Neuronal stem cell (in vitro differentiated cells): ENCODE results near the gene SPTA1.

ENCODE experiments used
- DNase-seq: peaks from one replicate; pipeline ENCODE4 v3.0.0-alpha.2; 2013; ENCODE audit warnings: low spot score
- H2AFZ ChIP-seq: one replicate; pipeline ENCODE4 v1.6.1; 2013; ENCODE audit warnings: mild to moderate bottlenecking, low read length, inconsistent platforms
- H2AK5ac ChIP-seq: 2 replicates; pipeline ENCODE4 v1.6.1; 2013; ENCODE audit warnings: low read depth, mild to moderate bottlenecking, inconsistent platforms, low read length, moderate library complexity, mixed read lengths
- H2BK120ac ChIP-seq: 2 replicates; pipeline ENCODE4 v1.6.1; 2013; ENCODE audit warnings: low read depth, mild to moderate bottlenecking, inconsistent platforms, low read length, moderate library complexity, mixed read lengths
- H2BK12ac ChIP-seq: one replicate; pipeline ENCODE4 v1.6.1; 2013; ENCODE audit warnings: low read length, inconsistent platforms
- H2BK15ac ChIP-seq: 2 replicates; pipeline ENCODE4 v1.6.1; 2013; ENCODE audit warnings: mild to moderate bottlenecking, low read length, inconsistent platforms, mixed read lengths
- H2BK5ac ChIP-seq: one replicate; pipeline ENCODE4 v1.6.1; 2013; ENCODE audit warnings: inconsistent platforms, mild to moderate bottlenecking, low read length, moderate library complexity
- H3K14ac ChIP-seq: one replicate; pipeline ENCODE4 v1.6.1; 2013; ENCODE audit warnings: low read length, inconsistent platforms
- H3K18ac ChIP-seq: 2 replicates; pipeline ENCODE4 v1.6.1; 2013; ENCODE audit warnings: low read length, inconsistent platforms
- H3K23ac ChIP-seq: 2 replicates; pipeline ENCODE4 v1.6.1; 2013; ENCODE audit warnings: low read depth, mild to moderate bottlenecking, mixed read lengths, low read length, inconsistent platforms; ENCODE audit not compliant: poor library complexity
- H3K27ac ChIP-seq: replicated peaks from 3 replicates; pipeline ENCODE4 v1.5.1; 2013; ENCODE audit warnings: low read length, inconsistent platforms
- H3K27me3 ChIP-seq, 3 experiments: 2 replicates each; pipeline ENCODE4 v1.6.1; 2013; ENCODE audit warnings: low read length in 3 of 3, mild to moderate bottlenecking in 2 of 3, inconsistent platforms in 1 of 3, low read depth in 1 of 3, mixed read lengths in 1 of 3, moderate library complexity in 1 of 3; ENCODE audit not compliant: control insufficient read depth in 3 of 3, insufficient read depth in 3 of 3
- H3K36me3 ChIP-seq, 2 donors: replicated peaks in 1 of 2; 2 replicates each; pipeline ENCODE4 v1.6.1; 2013; ENCODE audit warnings: low read length in 2 of 2; ENCODE audit not compliant: control insufficient read depth in 2 of 2, insufficient read depth in 2 of 2
- H3K4ac ChIP-seq: 2 replicates; pipeline ENCODE4 v1.6.1; 2013; ENCODE audit warnings: inconsistent platforms, mild to moderate bottlenecking, low read length, moderate library complexity
- H3K4me1 ChIP-seq, 2 donors: 1 replicate in 1 of 2; 2 replicates in 1 of 2; pipeline ENCODE4 v1.6.1; 2013; ENCODE audit warnings: low read length in 2 of 2, low read depth in 1 of 2; ENCODE audit not compliant: control insufficient read depth in 2 of 2, insufficient read depth in 1 of 2
- H3K4me2 ChIP-seq: one replicate; pipeline ENCODE4 v1.6.1; 2013; ENCODE audit warnings: mild to moderate bottlenecking, low read length, inconsistent platforms; ENCODE audit not compliant: insufficient read depth, poor library complexity, severe bottlenecking
- H3K4me3 ChIP-seq, 2 donors: 2 replicates each; pipeline ENCODE4 v1.5.1; 2013; ENCODE audit warnings: low read length in 2 of 2, mild to moderate bottlenecking in 2 of 2, inconsistent platforms in 1 of 2, moderate library complexity in 1 of 2
- H3K79me1 ChIP-seq: one replicate; pipeline ENCODE4 v1.6.1; 2013; ENCODE audit warnings: low read depth, mild to moderate bottlenecking, inconsistent platforms, low read length, moderate library complexity
- H3K9ac ChIP-seq: one replicate; pipeline ENCODE4 v1.6.1; 2013; ENCODE audit warnings: mild to moderate bottlenecking, low read depth, low read length, inconsistent platforms; ENCODE audit not compliant: poor library complexity
- H3K9me3 ChIP-seq, 2 donors: replicated peaks in 1 of 2; 2 replicates each; pipeline versions ENCODE3 to v1.6.1; 2013; ENCODE audit warnings: low read length in 2 of 2, mild to moderate bottlenecking in 2 of 2, inconsistent platforms in 1 of 2, low read depth in 1 of 2, mixed read lengths in 1 of 2, moderate library complexity in 1 of 2; ENCODE audit not compliant: control insufficient read depth in 2 of 2, insufficient read depth in 1 of 2
- H4K8ac ChIP-seq: one replicate; pipeline ENCODE4 v1.6.1; 2013; ENCODE audit warnings: low read depth, mild to moderate bottlenecking, inconsistent platforms, low read length, moderate library complexity
- H4K91ac ChIP-seq: one replicate; pipeline ENCODE4 v1.6.1; 2013; ENCODE audit warnings: low read length, low read depth, mild to moderate bottlenecking, inconsistent platforms; ENCODE audit not compliant: poor library complexity
- WGBS, 2 donors: extraction: QIAGEN DNeasy Blood & Tissue Kit; methylation state at CpG; one replicate each; pipeline ENCODE4 v1.1.7; 2013; ENCODE audit warnings: missing lambda C conversion rate in 2 of 2, mixed read lengths in 1 of 2; ENCODE audit not compliant: insufficient read length in 2 of 2, insufficient replicate concordance in 1 of 2; ENCODE audit errors: extremely low coverage in 2 of 2; 5-methylcytosine and 5-hydroxymethylcytosine counted together

SPTA1 gene

DNA sequence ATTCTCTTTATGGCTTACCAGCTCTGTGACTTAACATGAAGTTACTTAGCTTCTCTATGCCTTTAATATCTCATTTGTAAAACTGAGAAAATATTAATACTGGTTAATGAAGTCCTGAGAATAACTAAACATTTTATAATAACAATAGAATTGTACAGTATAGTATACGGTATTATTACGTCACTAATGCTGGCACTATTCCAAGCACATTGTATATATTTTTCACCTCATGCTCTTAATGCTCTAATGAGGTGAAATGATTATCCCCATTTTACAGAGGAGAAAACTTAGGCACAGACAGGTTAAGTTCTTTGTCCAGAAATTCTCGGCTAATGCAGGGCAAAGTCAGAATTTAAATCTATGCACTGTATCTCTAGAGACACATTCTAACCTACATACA lies 33.1 kb upstream of the SPTA1 start:
- Histone ChIP-seq H2BK15ac (no peak overlapping the region), H3K4ac (no peak overlapping the region), H3K9ac (no peak overlapping the region), H2AFZ (no peak overlapping the region), H3K4me3 (no peak overlapping the region), H3K14ac (no peak overlapping the region), H3K36me3 (no peaks in the 10 kb centered on the region), H3K27ac (no peak overlapping the region), H3K4me1 (no peaks in the 10 kb centered on the region), H3K18ac (no peak overlapping the region), H4K91ac (no peak overlapping the region), H3K4me2 (no peak overlapping the region), H2BK5ac (no peak overlapping the region), H4K8ac (no peak overlapping the region), H3K79me1 (no peaks in the 10 kb centered on the region), H2AK5ac (no peak overlapping the region), H3K9me3 (no peaks in the 10 kb centered on the region), H2BK12ac (no peak overlapping the region), H3K27me3 (no peaks in the 10 kb centered on the region), H2BK120ac (no peak overlapping the region), H3K23ac (no peak overlapping the region)
- DNase-seq, result no peak
- no CpG with 5 or more reads among the region's 3 CpGs for WGBS, 2 donors

- H2AK5ac ChIP-seq, result no peak overlapping the region
- WGBS, 2 donors, result no CpG with 5 or more reads among the region's 6 CpGs
- no peak overlapping the region for H2BK5ac ChIP-seq
- H3K4ac ChIP-seq, result no peak overlapping the region
- DNase-seq, result no peak
- H3K4me1 ChIP-seq, result no peaks in the 10 kb centered on the region
- no peak overlapping the region for H3K4me2 ChIP-seq
- no peak overlapping the region for H3K23ac ChIP-seq
- no peaks in the 10 kb centered on the region for H3K79me1 ChIP-seq
- no peak overlapping the region for H4K8ac ChIP-seq
- H3K27ac ChIP-seq, result no peak overlapping the region
- H4K91ac ChIP-seq, result no peak overlapping the region
- H2AFZ ChIP-seq, result no peak overlapping the region
- H2BK12ac ChIP-seq, result no peak overlapping the region
- H3K9ac ChIP-seq, result no peak overlapping the region
- no peak overlapping the region for H2BK120ac ChIP-seq
- no peaks in the 10 kb centered on the region for H3K27me3 ChIP-seq
- H3K36me3 ChIP-seq, result no peaks in the 10 kb centered on the region
- no peak overlapping the region for H3K14ac ChIP-seq
- H3K9me3 ChIP-seq, result no peaks in the 10 kb centered on the region
- no peak overlapping the region for H2BK15ac ChIP-seq
- H3K18ac ChIP-seq, result no peak overlapping the region
- H3K4me3 ChIP-seq, result no peak overlapping the region
These were observed 30.8 kb upstream of the SPTA1 start for GRCh38 chr1:158717344-158717743.

DNA sequence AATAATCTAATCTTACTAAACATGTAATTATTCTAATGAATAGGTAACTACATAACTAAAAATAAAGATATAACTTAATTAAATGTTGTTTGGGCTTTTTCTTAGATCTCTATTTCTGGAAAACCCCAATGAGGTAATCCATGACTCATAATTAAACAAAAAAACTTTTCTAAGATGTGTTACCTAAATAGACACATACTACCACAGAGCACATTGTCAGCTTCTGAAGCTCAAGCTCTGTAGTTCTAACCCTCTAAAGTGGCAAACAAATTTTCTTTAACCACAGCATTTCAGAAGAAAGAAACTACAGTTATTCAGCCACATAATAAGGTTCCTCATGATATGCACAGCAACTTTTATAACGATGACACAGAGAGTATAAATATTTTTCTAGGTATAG lies 29.8 kb upstream of the SPTA1 start:
- Histone ChIP-seq H3K9ac (no peak overlapping the region), H3K4me2 (no peak overlapping the region), H2BK120ac (no peak overlapping the region), H3K4ac (no peak overlapping the region), H2BK12ac (no peak overlapping the region), H3K23ac (no peak overlapping the region), H3K79me1 (no peaks in the 10 kb centered on the region), H3K18ac (no peak overlapping the region), H2BK15ac (no peak overlapping the region), H2AFZ (no peak overlapping the region), H3K36me3 (no peaks in the 10 kb centered on the region), H3K27me3 (no peaks in the 10 kb centered on the region), H3K14ac (no peak overlapping the region), H3K4me1 (no peaks in the 10 kb centered on the region), H3K27ac (no peak overlapping the region), H2AK5ac (no peak overlapping the region), H4K8ac (no peak overlapping the region), H3K9me3 (no peaks in the 10 kb centered on the region), H4K91ac (no peak overlapping the region), H3K4me3 (no peak overlapping the region), H2BK5ac (no peak overlapping the region)
- DNase-seq, result no peak
- no CpG with 5 or more reads among the region's 1 CpG for WGBS, 2 donors

- Histone ChIP-seq H3K79me1 (no peaks in the 10 kb centered on the region), H3K4ac (no peak overlapping the region), H3K27me3 (no peaks in the 10 kb centered on the region), H3K18ac (no peak overlapping the region), H3K9me3 (no peaks in the 10 kb centered on the region), H3K9ac (no peak overlapping the region), H3K4me1 (no peaks in the 10 kb centered on the region), H3K27ac (no peak overlapping the region), H3K4me3 (no peak overlapping the region), H3K14ac (no peak overlapping the region), H2BK12ac (no peak overlapping the region), H4K91ac (no peak overlapping the region), H2BK5ac (no peak overlapping the region), H4K8ac (no peak overlapping the region), H2BK15ac (no peak overlapping the region), H3K23ac (no peak overlapping the region), H3K36me3 (no peaks in the 10 kb centered on the region), H2AFZ (no peak overlapping the region), H3K4me2 (no peak overlapping the region), H2AK5ac (no peak overlapping the region), H2BK120ac (no peak overlapping the region)
- no CpG with 5 or more reads among the region's 1 CpG for WGBS, 2 donors
- no peak for DNase-seq
These were observed 28.2 kb upstream of the SPTA1 start for GRCh38 chr1:158714754-158715153.
